D721Med (cell line): ENCODE measurements around the gene SHROOM2.
"Not testable (repeated sequence)": the region's sequence is repeated elsewhere in the genome, so short reads cannot be mapped to it uniquely, and the experiment has no call there.

Source experiments
- DNase-seq: peaks from one replicate; pipeline ENCODE4 v3.0.0; 2011; ENCODE audit warnings: low spot score; ENCODE audit not compliant: insufficient read length
- FAIRE-seq: peaks from 2 replicates; lab custom pipeline; 2011; peaks lifted over from hg19 to GRCh38; lab: Jason Lieb, UNC
- CTCF ChIP-seq: IDR thresholded peaks from 2 replicates; pipeline ENCODE4 v1.5.1; 2012; ENCODE audit warnings: mild to moderate bottlenecking, control low read depth; ENCODE audit not compliant: insufficient read depth; ENCODE audit errors: missing control alignments

The SHROOM2 gene

GRCh38 chrX:9848718-9849479, 62.7 kb downstream of the SHROOM2 start:
- no peak for FAIRE-seq
- no peak for TF ChIP-seq CTCF
- DNase-seq = no peak

- DNase-seq = no peak
- FAIRE-seq = no peak
These were observed 65.7 kb downstream of the SHROOM2 start for GRCh38 chrX:9851890-9852289.

GRCh38 chrX:9853307-9853706, 67.1 kb downstream of the SHROOM2 start:
- DNase-seq = no peak
- no peak for TF ChIP-seq CTCF
- FAIRE-seq = no peak

More at GRCh38 chrX:9851890-9852289, 65.7 kb downstream of the SHROOM2 start:
- no peak for TF ChIP-seq CTCF

- FAIRE-seq = no peak
- DNase-seq = no peak
- TF ChIP-seq CTCF = no peak
These were observed 69.5 kb downstream of the SHROOM2 start for GRCh38 chrX:9855561-9856283.

GRCh38 chrX:9856588-9856987, 70.4 kb downstream of the SHROOM2 start:
- no peak for TF ChIP-seq CTCF
- no peak for FAIRE-seq
- no peak for DNase-seq

- FAIRE-seq = no peak
- no peak for TF ChIP-seq CTCF
- no peak for DNase-seq
These were observed 71.6 kb downstream of the SHROOM2 start for GRCh38 chrX:9857575-9858474.

GRCh38 chrX:9858684-9859083, 72.5 kb downstream of the SHROOM2 start:
- DNase-seq, FAIRE-seq: not testable (repeated sequence)
